ENCODE results near the gene CCDC91. TPM values are rescaled to one million over a fixed set of nuclear protein-coding genes. Genes with fewer than 3 reads are reported as not detected.

Gene CCDC91
- total and polyA plus RNA-seq, 4 donors, result 13.4 to 41.3 (median 23.3) TPM

- no peak for ATAC-seq (ENCODE audit: insufficient read depth, low FRiP score)
Observed at GRCh38 chr12:28202374-28203130, 12.3 kb downstream of the CCDC91 start.

GRCh38 chr12:28209782-28210181 lies 19.5 kb downstream of the CCDC91 start:
- H3K4me1 ChIP-seq (ENCODE audit: control insufficient read depth in 5 of 5, insufficient read depth in 5 of 5, low read length in 5 of 5), result peaks cover 0 to 12% (median 0%) of the 10 kb centered on the region in 5 donors
- H3K36me3 ChIP-seq (ENCODE audit: control insufficient read depth in 4 of 4, insufficient read depth in 4 of 4, low read length in 4 of 4), result peaks cover 0 to 2% (median 0%) of the 10 kb centered on the region in 4 donors
- no peak overlapping the region for H3K9ac ChIP-seq (ENCODE audit: insufficient read depth in 1 of 2, low read length in 2 of 2)
- no peak overlapping the region for H3K27ac ChIP-seq (ENCODE audit: low read depth in 1 of 2, low read length in 1 of 2)
- TF ChIP-seq CTCF (IDR thresholded peaks at IDR 0.05; ENCODE audit: control extremely low read depth, extremely low read depth), result no peak
- WGBS, 2 donors, result 51 to 100% methylated on average over 1 of the region's 1 CpG
- no peak for ATAC-seq (ENCODE audit: insufficient read depth, low FRiP score)
- DNase-seq, result peak in 2 of 3 donors; percentile 22 to 37
- no peaks in the 10 kb centered on the region for H3K9me3 ChIP-seq (ENCODE audit: control insufficient read depth in 4 of 4, insufficient read depth in 3 of 4, low read length in 3 of 4)
- H3K27me3 ChIP-seq (ENCODE audit: control insufficient read depth in 3 of 3, insufficient read depth in 3 of 3, low read length in 2 of 3), result no peaks in the 10 kb centered on the region
- H3K4me3 ChIP-seq, result no peak overlapping the region

More at GRCh38 chr12:28202374-28203130, 12.3 kb downstream of the CCDC91 start:
- no peak for TF ChIP-seq CTCF (IDR thresholded peaks at IDR 0.05; ENCODE audit: control extremely low read depth, extremely low read depth)
- H3K9me3 ChIP-seq (ENCODE audit: control insufficient read depth in 4 of 4, insufficient read depth in 3 of 4, low read length in 3 of 4), result no peaks in the 10 kb centered on the region
- H3K36me3 ChIP-seq (ENCODE audit: control insufficient read depth in 4 of 4, insufficient read depth in 4 of 4, low read length in 4 of 4), result peaks cover 0 to 2% (median 0%) of the 10 kb centered on the region in 4 donors
- no peak overlapping the region for H3K4me3 ChIP-seq
- H3K9ac ChIP-seq (ENCODE audit: insufficient read depth in 1 of 2, low read length in 2 of 2), result no peak overlapping the region
- no peak for DNase-seq
- no peak overlapping the region for H3K27ac ChIP-seq (ENCODE audit: low read depth in 1 of 2, low read length in 1 of 2)
- 93 to 96% methylated on average over 1 of the region's 1 CpG for WGBS, 2 donors
- H3K4me1 ChIP-seq (ENCODE audit: control insufficient read depth in 5 of 5, insufficient read depth in 5 of 5, low read length in 5 of 5), result peaks cover 0 to 8% (median 0%) of the 10 kb centered on the region in 5 donors
- no peaks in the 10 kb centered on the region for H3K27me3 ChIP-seq (ENCODE audit: control insufficient read depth in 3 of 3, insufficient read depth in 3 of 3, low read length in 2 of 3)

GRCh38 chr12:28212182-28212581 lies 21.9 kb downstream of the CCDC91 start:
- Histone ChIP-seq H3K27me3 (ENCODE audit: control insufficient read depth in 3 of 3, insufficient read depth in 3 of 3, low read length in 2 of 3) (no peaks in the 10 kb centered on the region), H3K4me3 (no peak overlapping the region), H3K36me3 (ENCODE audit: control insufficient read depth in 4 of 4, insufficient read depth in 4 of 4, low read length in 4 of 4) (peaks cover 0 to 2% (median 0%) of the 10 kb centered on the region in 4 donors), H3K4me1 (ENCODE audit: control insufficient read depth in 5 of 5, insufficient read depth in 5 of 5, low read length in 5 of 5) (peaks cover 0 to 10% (median 0%) of the 10 kb centered on the region in 5 donors), H3K9ac (ENCODE audit: insufficient read depth in 1 of 2, low read length in 2 of 2) (no peak overlapping the region), H3K9me3 (ENCODE audit: control insufficient read depth in 4 of 4, insufficient read depth in 3 of 4, low read length in 3 of 4) (no peaks in the 10 kb centered on the region), H3K27ac (ENCODE audit: low read depth in 1 of 2, low read length in 1 of 2) (no peak overlapping the region)
- DNase-seq (no peak), ATAC-seq (ENCODE audit: insufficient read depth, low FRiP score) (no peak)
- 96% methylated on average over 3 of the region's 3 CpGs for WGBS, 2 donors
- TF ChIP-seq CTCF (IDR thresholded peaks at IDR 0.05; ENCODE audit: control extremely low read depth, extremely low read depth), result no peak
